Endothelial cell of umbilical vein (primary cell): ENCODE data around the gene BGN. TPM values are rescaled to one million over a fixed set of nuclear protein-coding genes. Genes with fewer than 3 reads are reported as not detected.

Experiments
- BruUV-seq: library from RNA; stranded (reverse); fragments of 400-500 nt; replicated peaks from 2 replicates; lab custom pipeline; 2021; lab: Mats Ljungman, UMichigan
- CTCF ChIA-PET: fragments of 300-600, 350-600 bp; sonication (Branson Sonifier 250); formaldehyde crosslinking; loops from one replicate; lab custom pipeline; 2021; ENCODE audit warnings: antibody characterized with exemption, inconsistent platforms; lab: Charles Lee
- POLR2A ChIA-PET: fragments of 300-600, 350-600 bp; sonication (Branson Sonifier 250); formaldehyde crosslinking; loops from one replicate; lab custom pipeline; 2021; ENCODE audit warnings: antibody characterized with exemption, inconsistent platforms; lab: Charles Lee
- DNase-seq: peaks from one replicate; pipeline ENCODE4 v3.0.0-alpha.2; 2011; ENCODE audit warnings: low read depth, low spot score
- FAIRE-seq: peaks from 2 replicates; lab custom pipeline; 2011; peaks lifted over from hg19 to GRCh38; lab: Jason Lieb, UNC
- H2AFZ ChIP-seq: 2 replicates; pipeline ENCODE4 v1.6.0; 2012; ENCODE audit warnings: low read depth, low read length, control low read depth, inconsistent platforms
- H3K27ac ChIP-seq: 2 replicates; pipeline ENCODE4 v1.5.1; 2011; ENCODE audit warnings: low read depth, mild to moderate bottlenecking, control low read depth, low read length, moderate library complexity; ENCODE audit not compliant: insufficient read depth
- H3K27me3 ChIP-seq, 2 experiments: 2 replicates each; pipeline versions ENCODE4 v1.6.0 to v1.6.1; 2011; ENCODE audit warnings: low read length in 2 of 2, mixed read lengths in 1 of 2; ENCODE audit not compliant: control insufficient read depth in 2 of 2, insufficient read depth in 2 of 2
- H3K36me3 ChIP-seq, 2 experiments: 2 replicates in 1 of 2; 3 replicates in 1 of 2; pipeline ENCODE4 v1.5.1; 2011; ENCODE audit warnings: low read length in 2 of 2, mild to moderate bottlenecking in 1 of 2, moderate library complexity in 1 of 2; ENCODE audit not compliant: control insufficient read depth in 2 of 2, insufficient read depth in 2 of 2; ENCODE audit errors: extremely low read depth in 1 of 2
- H3K4me1 ChIP-seq: 3 replicates; pipeline ENCODE4 v1.5.1; 2011; ENCODE audit warnings: mild to moderate bottlenecking, low read length; ENCODE audit not compliant: control insufficient read depth, insufficient read depth; ENCODE audit errors: extremely low read depth
- H3K4me2 ChIP-seq: 2 replicates; pipeline ENCODE4 v1.6.1; 2011; ENCODE audit warnings: low read length, control low read depth, mixed read lengths; ENCODE audit not compliant: insufficient read depth
- H3K4me3 ChIP-seq, 3 experiments: fragments of 200-600 bp in 1 of 3; sonication (generic), shearing (Covaris generic) in 1 of 3; replicated peaks in 1 of 3; 2 replicates each; pipeline ENCODE4 v1.5.1; 2011 to 2016; ENCODE audit warnings: control low read depth in 3 of 3, low read length in 3 of 3, mild to moderate bottlenecking in 2 of 3, inconsistent platforms in 1 of 3, low read depth in 1 of 3, moderate library complexity in 1 of 3; ENCODE audit not compliant: insufficient read depth in 1 of 3
- H3K79me2 ChIP-seq: 2 replicates; pipeline ENCODE4 v1.6.0; 2012; ENCODE audit warnings: low read length, inconsistent platforms; ENCODE audit not compliant: control insufficient read depth, insufficient read depth
- H3K9ac ChIP-seq: replicated peaks from 2 replicates; pipeline ENCODE3; 2011; ENCODE audit warnings: low read length, control low read depth; ENCODE audit not compliant: insufficient read depth; ENCODE audit errors: extremely low read depth
- H3K9me1 ChIP-seq: replicated peaks from 3 replicates; pipeline ENCODE4 v1.6.0; 2011; ENCODE audit warnings: mild to moderate bottlenecking, low read length; ENCODE audit not compliant: control insufficient read depth, insufficient read depth; ENCODE audit errors: extremely low read depth
- H3K9me3 ChIP-seq: replicated peaks from 2 replicates; pipeline ENCODE4 v1.5.1; 2012; ENCODE audit warnings: low read length, inconsistent platforms; ENCODE audit not compliant: control insufficient read depth, insufficient read depth
- H4K20me1 ChIP-seq: replicated peaks from 2 replicates; pipeline ENCODE3; 2011; ENCODE audit warnings: mild to moderate bottlenecking, low read length; ENCODE audit not compliant: control insufficient read depth, insufficient read depth; ENCODE audit errors: extremely low read depth
- CTCF ChIP-seq, 2 donors: IDR thresholded peaks; 1 replicate in 1 of 2; 2 replicates in 1 of 2; pipeline ENCODE4 v1.5.1; 2011; ENCODE audit warnings: low read length in 2 of 2, mild to moderate bottlenecking in 2 of 2, moderate library complexity in 2 of 2, control low read depth in 1 of 2, inconsistent platforms in 1 of 2, low read depth in 1 of 2; ENCODE audit not compliant: insufficient read depth in 1 of 2; ENCODE audit errors: extremely low read depth in 1 of 2
- EZH2 ChIP-seq: IDR thresholded peaks from 2 replicates; pipeline ENCODE4 v1.6.1; 2012; ENCODE audit warnings: borderline replicate concordance, low read depth, mild to moderate bottlenecking, moderate library complexity, low read length, inconsistent platforms; ENCODE audit not compliant: severe bottlenecking
- FOS ChIP-seq: IDR thresholded peaks from 2 replicates; pipeline ENCODE4 v1.6.1; 2011; ENCODE audit warnings: mild to moderate bottlenecking, low read length, moderate library complexity, borderline replicate concordance; ENCODE audit not compliant: insufficient read depth
- GATA2 ChIP-seq: IDR thresholded peaks from 2 replicates; pipeline ENCODE4 v1.7.0; 2011; ENCODE audit warnings: low read depth, mild to moderate bottlenecking, moderate library complexity, mixed read lengths, low read length; ENCODE audit not compliant: insufficient read length, insufficient read depth
- JUN ChIP-seq: IDR thresholded peaks from 2 replicates; pipeline ENCODE4 v1.6.1; 2011; ENCODE audit warnings: borderline replicate concordance, low read depth; ENCODE audit not compliant: insufficient read length, insufficient read depth
- MAX ChIP-seq: IDR thresholded peaks from 2 replicates; pipeline ENCODE4 v1.6.1; 2011; ENCODE audit not compliant: insufficient read depth, insufficient read length
- MYC ChIP-seq: IDR thresholded peaks from one replicate; pipeline ENCODE4 v1.6.1; 2011; ENCODE audit warnings: mild to moderate bottlenecking, low read depth, low read length
- POLR2A ChIP-seq: IDR thresholded peaks from 2 replicates; pipeline ENCODE4 v1.6.1; 2012; ENCODE audit warnings: low read depth, mild to moderate bottlenecking, control low read depth, low read length
- POLR2AphosphoS5 ChIP-seq: IDR thresholded peaks from 2 replicates; pipeline ENCODE4 v1.6.1; 2012; ENCODE audit warnings: low read depth, mild to moderate bottlenecking, control low read depth, low read length, moderate library complexity; ENCODE audit not compliant: insufficient read depth
- dilution Hi-C: fragments of 300-500 bp; cut with MboI; formaldehyde crosslinking; loops from one replicate; pipeline ENCODE4 v1.15.0; 2019; ENCODE audit warnings: low sequenced_read_pairs; ENCODE audit not compliant: extremely low pct_ligation_motif_present
- intact Hi-C: fragments of 100-400 bp; cut with micrococcal nuclease; formaldehyde crosslinking; loops from one replicate; pipeline ENCODE4 v1.10.0; 2022
- polyA plus RNA-seq, 4 experiments: library from polyadenylated mRNA; depleted of rRNA in 3 of 4; stranded (reverse) in 3 of 4; unstranded in 1 of 4; fragments of >200 nt; gene quantifications; 2 replicates each; pipeline versions ENCODE4 v1.2.1 to v1.2.3, GENCODE V29; 2011 to 2012; ENCODE audit warnings: missing spikeins in 1 of 4
- total RNA-seq: library from RNA; stranded (reverse); gene quantifications from 2 replicates; pipeline ENCODE4 v1.2.3, GENCODE V29; 2021

BGN gene
- total and polyA plus RNA-seq, 2 donors (not counting 3 experiments of a cell fraction or from before 2014, with no cell fraction given), result 479 to 879 TPM

GRCh38 chrX:153457136-153457825, 37.5 kb upstream of the BGN start:
- no TSS peak for BruUV-seq
- H2AFZ ChIP-seq, result no peak overlapping the region
- H3K9me1 ChIP-seq, result no peaks in the 10 kb centered on the region
- H3K27me3 ChIP-seq, result no peaks in the 10 kb centered on the region
- no peak overlapping the region for H3K9ac ChIP-seq
- intact Hi-C loops (no loop called here), dilution Hi-C loops (no loop called here)
- H3K79me2 ChIP-seq, result no peaks in the 10 kb centered on the region
- H3K9me3 ChIP-seq, result no peaks in the 10 kb centered on the region
- FAIRE-seq (no peak), DNase-seq (no peak)
- POLR2A ChIA-PET, result no interaction called here
- TF ChIP-seq MYC (no peak), EZH2 (no peak), GATA2 (no peak), POLR2AphosphoS5 (no peak), JUN (no peak), POLR2A (no peak), MAX (no peak), CTCF (IDR thresholded peaks at IDR 0.05; ENCODE audit: extremely low read depth in 1 of 2, insufficient read depth in 1 of 2, low read depth in 1 of 2, low read length in 2 of 2) (no peak), FOS (no peak)
- H3K4me2 ChIP-seq, result no peak overlapping the region
- no peak overlapping the region for H3K4me3 ChIP-seq
- no peak overlapping the region for H3K27ac ChIP-seq
- no peaks in the 10 kb centered on the region for H4K20me1 ChIP-seq
- H3K4me1 ChIP-seq, result peaks cover 5% of the 10 kb centered on the region
- H3K36me3 ChIP-seq, result no peaks in the 10 kb centered on the region
- CTCF ChIA-PET, result no interaction called here
